ENCODE results near the gene TBC1D1.

- TF ChIP-seq CTCF (conservative IDR thresholded peaks at IDR 0.05 in 1 of 2, IDR thresholded peaks at IDR 0.05 in 1 of 2; ENCODE audit: low read depth in 1 of 2, low read length in 2 of 2) (no peak), EZH2 (IDR thresholded peaks at IDR 0.05; ENCODE audit: low read length, missing control alignments) (no peak)
These were observed 262.0 kb downstream of the TBC1D1 start for GRCh38 chr4:38152721-38153386.
